Placental pericyte (primary cell): ENCODE data around the gene GRM6. TPM values are rescaled to one million over a fixed set of nuclear protein-coding genes. Genes with fewer than 3 reads are reported as not detected.

Experiments
- total RNA-seq: library from RNA; depleted of rRNA; stranded (reverse); fragments of >200 nt; gene quantifications from 2 replicates; pipeline ENCODE4 v1.2.3, GENCODE V29; 2012

GRM6 gene
- not detected in 2 replicates for total RNA-seq

DNA sequence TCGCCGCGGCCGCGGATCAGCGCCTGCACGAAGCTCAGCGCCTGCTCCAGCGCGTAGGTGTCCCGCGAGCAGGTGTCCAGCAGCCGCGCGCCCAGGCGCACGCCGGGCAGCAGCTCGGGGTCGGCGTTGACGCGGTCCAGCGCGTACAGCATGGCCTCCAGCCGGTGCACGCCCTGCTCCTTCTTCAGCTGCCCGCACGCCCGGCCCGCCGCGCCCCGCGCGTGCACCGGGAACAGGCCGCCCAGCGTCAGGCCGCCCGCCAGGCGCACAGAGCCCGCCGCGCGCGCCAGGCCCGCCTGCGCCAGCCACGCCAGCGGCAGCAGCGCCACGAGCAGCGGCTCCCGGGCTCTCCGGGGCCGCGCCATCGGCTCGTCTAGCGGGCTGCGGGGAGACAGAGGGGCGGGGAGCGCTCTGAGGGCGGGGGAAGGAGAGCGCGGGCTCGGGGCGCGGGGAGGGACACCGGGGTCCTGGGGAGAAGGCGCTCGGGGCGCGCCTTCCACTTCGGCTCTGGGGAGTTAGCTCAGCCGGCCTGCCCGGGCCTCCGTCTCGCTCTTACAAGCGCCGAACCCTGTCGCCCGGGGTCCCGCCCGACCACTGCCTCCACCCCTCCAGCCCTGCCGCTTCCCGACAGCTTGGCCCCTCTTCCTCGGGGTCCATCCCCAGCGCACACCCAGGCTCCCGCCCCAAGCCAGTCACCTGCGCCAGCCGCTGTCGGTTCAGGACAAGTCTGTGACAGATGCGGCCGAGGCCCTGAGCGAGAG lies at the start of gene GRM6:
TSS of gene GRM6 (minus strand) at position 741 of the 761 bp plus-strand sequence. CDS start at position 365, 376 bp downstream.

GRCh38 chr5:179023528-179024189 lies 28.5 kb upstream of the GRM6 start, which contains the start of gene ZNF879:
Gene ZNF879 (plus strand): TSS chr5:179023804. CDS start chr5:179025005, 1,201 bp downstream.

DNA sequence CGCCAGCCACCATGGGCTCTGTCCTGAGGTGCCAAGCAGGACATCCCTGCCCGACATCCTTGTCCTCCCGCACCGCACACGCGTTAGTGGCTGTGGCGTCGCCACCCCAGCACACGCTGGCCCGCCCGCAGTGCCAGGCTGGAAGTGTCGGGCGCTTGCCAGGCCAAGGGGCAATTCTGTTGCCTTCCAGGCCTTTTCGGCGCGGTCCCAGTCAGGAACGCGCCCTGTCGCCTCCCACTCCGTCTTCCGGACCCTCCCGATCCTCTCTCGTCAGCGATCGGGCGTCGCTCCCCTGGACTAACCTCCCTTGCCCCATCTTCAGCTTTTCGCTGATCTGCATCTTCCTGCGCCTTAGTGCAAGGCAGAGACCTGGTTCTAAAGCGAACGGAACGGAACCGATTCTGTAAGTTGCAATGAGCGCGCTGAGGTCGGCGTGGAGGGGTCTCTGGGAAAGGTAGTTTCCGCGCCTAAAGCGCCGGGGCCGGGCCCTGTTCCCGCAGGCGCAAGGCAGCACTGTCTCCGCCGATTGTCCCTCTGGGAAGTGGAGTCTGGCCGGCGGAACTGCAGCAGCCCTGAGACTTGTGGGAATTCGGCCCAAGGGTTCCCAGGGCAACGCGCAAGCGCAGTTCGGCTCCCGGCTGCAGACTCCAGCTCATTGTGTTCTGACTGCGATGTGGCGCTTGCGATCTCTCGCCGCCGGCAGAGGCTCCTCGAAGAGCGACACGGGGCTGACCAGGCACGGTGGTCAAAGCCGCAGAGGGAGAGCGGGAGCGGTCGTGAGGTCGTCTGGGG lies 54.4 kb downstream of the GRM6 start, which contains the start of gene ZNF454:
TSS of gene ZNF454 (plus strand) at position 630 of the 792 bp plus-strand sequence. CDS start 1,594 bp downstream, outside the sequence.

Other genes with a start within 250 kb of the GRM6 start
- 7.7 and 9.0 TPM in 2 replicates for gene ZNF354B, start 135.4 kb downstream of the GRM6 start, total RNA-seq
- under 0.01 and 0.22 TPM in 2 replicates for gene ZFP2, start 99.4 kb downstream of the GRM6 start, total RNA-seq
- 0.86 and 2.0 TPM in 2 replicates for gene ZNF454, start 54.1 kb downstream of the GRM6 start, total RNA-seq
- 2.6 and 3.3 TPM in 2 replicates for gene ZNF879, start 28.5 kb upstream of the GRM6 start, total RNA-seq
- 3.9 and 7.0 TPM in 2 replicates for gene ZNF354C, start 65.1 kb upstream of the GRM6 start, total RNA-seq